Measurements from ENCODE around the gene MPHOSPH10.
"Not testable (repeated sequence)": the region's sequence is repeated elsewhere in the genome, so short reads cannot be mapped to it uniquely, and the experiment has no call there.

The MPHOSPH10 gene, protein sequence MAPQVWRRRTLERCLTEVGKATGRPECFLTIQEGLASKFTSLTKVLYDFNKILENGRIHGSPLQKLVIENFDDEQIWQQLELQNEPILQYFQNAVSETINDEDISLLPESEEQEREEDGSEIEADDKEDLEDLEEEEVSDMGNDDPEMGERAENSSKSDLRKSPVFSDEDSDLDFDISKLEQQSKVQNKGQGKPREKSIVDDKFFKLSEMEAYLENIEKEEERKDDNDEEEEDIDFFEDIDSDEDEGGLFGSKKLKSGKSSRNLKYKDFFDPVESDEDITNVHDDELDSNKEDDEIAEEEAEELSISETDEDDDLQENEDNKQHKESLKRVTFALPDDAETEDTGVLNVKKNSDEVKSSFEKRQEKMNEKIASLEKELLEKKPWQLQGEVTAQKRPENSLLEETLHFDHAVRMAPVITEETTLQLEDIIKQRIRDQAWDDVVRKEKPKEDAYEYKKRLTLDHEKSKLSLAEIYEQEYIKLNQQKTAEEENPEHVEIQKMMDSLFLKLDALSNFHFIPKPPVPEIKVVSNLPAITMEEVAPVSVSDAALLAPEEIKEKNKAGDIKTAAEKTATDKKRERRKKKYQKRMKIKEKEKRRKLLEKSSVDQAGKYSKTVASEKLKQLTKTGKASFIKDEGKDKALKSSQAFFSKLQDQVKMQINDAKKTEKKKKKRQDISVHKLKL

DNA sequence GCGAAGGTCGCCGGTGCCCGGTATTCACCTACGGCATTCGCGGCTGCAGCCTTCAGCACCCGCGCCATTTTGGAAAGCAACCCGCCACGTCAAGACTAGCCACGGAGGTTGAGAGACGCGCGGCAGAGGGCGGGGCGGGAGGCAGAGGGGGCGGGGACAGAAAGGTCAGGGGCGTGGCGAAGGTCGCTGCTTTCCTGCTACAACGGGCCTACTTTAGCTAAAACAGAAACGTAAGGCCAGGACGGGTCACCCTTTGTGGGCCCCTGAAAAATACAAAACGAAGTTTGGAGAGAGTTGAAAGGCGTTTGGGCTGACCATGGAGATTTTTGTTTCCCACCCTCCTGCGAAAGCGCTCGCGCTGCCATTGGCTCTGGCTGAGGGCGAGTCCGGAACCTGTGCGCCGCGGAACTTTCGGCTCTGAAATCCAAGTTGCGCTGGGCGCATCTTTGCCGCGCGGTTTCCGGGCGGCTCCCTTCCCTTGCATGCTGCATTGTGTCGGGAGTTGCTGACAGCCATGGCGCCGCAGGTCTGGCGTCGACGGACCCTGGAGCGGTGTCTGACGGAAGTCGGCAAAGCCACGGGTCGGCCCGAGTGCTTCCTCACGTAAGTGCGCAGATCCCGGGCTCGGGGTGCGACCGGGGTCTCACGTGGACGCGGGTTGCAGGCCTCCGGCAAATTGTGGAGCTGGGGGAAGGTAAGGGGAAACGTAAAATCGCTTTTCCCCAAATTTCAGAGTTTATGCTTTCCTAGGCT lies at the start of gene MPHOSPH10, which contains the start of gene MCEE:
Gene MPHOSPH10 (plus strand): TSS at position 483 of the 753 bp plus-strand sequence. CDS start 32 bp downstream, at position 515.
Gene MCEE (minus strand): TSS at position 78 of the 753 bp plus-strand sequence. CDS start 10 bp downstream, at position 68.
- peak; percentile 86 for DNase-seq

DNA sequence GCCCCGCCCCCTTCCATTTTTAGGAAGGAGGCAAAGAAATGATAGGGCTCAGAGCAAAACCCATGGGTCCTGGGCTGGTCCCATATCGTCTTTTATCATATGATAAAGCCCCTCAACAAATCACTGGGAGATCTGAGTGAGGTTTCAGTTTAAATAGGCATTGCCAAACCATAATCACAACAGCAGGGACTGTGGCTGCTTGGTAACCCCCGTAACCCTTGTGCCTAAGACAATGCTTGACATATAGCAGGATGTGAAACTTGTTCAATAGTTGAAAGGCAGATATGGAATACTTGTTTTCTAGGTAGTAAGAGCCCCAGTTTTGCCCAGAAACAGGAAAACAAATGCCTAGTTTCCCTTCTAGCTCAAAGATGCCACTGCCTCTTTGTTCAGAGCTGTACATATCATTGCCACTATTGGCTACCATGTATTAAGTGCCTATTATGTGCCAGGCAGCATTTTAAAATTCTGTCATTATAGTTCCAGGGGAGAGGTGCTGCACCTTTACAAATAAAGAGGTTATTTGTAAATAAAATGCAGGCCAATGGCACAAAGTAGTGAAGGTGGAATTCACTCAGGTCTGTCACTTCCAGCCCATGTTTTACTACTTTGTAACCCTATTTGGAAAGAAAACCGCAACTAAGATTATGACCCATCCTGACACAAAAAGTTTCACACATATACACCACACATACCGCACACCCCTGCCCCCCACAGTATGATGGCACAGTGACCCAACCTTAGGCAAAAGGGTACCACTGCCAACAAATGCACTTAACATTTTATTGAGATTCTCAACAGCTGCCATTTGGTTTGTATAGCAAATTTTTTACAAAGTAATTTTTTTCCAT lies 47.8 kb upstream of the MPHOSPH10 start:
- no peak for DNase-seq

DNA sequence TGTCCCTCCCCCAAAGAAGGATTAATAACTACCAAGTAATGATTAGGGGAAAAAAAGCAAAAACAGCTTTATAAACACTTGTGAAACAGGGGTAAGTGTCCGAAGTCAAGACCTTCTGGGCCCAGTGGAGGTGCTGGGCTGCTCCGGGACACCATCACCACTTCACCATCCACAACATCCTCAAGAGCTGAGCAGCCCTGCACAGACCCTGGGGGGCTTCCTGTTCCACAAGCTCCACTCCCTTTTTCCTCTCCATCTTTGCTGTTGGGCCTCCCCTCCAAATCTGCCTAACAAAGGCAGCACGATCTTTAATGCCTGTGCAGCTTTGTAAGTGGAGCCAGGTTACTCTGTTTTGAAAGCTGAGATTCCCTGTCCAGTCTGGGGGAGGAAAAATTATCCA lies 47.1 kb upstream of the MPHOSPH10 start:
- not testable (repeated sequence) for DNase-seq

DNA sequence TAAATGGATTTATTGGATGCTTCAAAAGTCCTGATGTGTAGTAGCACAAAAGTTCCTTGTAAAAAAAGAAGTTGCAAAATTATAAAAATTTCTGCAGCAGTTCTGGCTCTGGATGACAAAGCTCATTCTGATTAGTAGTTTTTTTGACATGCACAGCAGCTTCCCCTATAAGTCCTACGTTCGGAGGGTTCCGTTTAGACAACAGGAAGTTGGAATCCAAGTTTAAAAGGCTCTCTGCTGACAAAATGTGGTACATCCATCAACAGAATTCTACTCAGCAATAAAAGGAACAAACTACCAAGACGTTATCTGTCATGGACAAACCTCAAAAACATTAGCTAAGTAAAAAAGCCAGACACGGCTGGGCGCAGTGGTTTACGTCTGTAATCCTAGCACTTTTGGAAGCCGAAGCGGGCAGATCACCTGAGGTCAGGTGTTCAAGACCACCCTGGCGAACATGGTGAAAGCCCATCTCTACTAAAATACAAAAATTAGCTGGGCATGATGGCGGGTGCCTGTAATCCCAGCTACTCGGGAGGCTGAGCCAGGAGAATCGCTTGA lies 46.6 kb upstream of the MPHOSPH10 start:
- not testable (repeated sequence) for DNase-seq

DNA sequence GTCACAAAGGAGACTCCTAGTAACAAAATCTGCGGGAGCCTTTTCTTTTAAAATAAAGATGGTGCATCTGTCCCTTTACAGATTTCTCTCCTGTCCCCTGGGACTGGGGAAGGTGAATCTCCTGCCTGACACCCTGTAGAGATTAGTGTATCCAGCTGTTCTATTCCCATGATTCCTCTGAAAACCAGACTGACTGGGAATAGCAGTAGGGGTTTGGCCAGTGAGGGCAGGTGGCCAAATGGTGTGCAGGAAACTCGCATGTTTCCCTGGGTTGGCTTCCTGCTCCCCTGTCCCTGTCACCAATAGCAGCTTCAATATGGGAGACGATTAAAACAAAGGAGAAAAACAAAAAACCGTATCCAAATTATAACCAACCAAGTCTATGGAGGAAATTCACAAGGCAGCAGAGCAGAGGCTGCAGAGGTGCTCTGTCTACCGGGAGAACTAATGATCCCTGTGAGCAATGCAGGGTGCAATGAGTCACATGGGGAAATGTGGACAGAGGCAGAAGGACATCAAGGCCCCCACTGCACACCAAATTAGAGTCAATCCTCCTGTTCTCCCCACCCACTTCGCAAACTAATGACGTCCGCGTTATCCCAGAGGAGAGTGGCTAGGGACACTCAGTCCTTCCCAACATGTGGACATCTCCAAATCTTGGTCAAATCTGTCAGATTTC lies 45.0 kb upstream of the MPHOSPH10 start:
- not testable (repeated sequence) for DNase-seq

DNA sequence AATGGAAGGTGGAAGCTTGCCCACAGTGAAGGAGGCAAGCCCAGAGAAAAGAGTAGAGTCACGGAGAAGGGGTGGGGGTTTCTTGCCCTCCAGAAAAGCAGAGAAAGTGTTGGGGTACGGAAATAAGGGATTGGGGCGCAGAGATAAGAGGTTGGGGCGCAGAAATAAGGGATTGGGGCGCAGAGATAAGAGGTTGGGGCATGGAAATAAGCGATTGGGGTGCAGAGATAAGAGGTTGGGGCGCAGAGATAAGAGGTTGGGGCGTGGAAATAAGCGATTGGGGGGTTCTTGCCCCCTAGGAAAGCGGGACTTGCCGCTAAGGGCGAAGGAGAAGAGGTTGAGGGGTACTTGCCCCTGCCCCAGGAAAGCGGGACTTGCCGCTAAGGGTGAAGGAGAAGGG lies 41.0 kb upstream of the MPHOSPH10 start:
- not testable (repeated sequence) for DNase-seq

DNA sequence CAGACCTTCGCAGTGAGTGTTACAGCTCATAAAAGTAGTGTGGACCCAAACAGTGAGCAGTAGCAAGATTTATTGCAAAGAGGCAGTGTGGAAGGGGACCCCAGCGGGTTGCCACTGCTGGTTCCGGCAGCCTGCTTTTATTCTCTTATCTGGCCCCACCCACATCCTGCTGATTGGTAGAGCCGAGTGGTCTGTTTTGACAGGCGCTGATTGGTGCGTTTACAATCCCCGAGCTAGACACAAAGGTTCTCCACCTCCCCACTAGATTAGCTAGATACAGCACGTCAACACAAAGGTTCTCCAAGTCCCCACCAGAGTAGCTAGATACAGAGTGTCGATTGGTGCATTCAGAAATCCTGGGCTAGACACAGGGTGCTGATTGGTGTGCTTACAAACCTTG lies 38.6 kb upstream of the MPHOSPH10 start:
- not testable (repeated sequence) for DNase-seq

DNA sequence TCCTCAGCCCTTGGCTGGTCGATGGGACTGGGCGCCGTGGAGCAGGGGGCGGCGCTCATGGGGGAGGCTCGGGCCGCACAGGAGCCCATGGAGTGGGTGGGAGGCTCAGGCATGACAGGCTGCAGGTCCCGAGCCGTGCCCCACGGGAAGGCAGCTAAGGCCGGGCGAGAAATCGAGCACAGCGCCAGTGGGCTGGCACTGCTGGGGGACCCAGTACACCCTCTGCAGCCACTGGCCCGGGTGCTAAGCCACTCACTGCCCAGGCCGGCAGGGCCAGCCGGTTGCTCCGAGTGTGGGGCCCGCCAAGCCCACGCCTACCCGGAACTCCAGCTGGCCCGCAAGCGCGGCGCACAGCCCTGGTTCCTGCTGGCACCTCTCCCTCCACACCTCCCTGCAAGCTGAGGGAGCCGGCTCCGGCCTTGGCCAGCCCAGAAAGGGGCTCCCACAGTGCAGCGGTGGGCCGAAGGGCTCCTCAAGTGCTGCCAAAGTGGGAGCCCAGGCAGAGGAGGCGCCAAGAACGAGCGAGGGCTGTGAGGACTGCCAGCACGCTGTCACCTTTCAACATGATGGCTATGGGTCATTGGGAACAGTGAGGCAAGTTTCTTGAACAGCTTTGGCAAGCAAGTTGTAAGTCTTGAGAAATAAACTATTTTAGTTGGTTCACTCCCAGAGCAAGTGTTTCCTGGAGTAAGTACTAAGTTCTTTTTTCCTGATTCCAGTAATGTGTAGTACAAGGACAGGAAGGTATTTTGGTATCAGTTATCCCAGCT lies 37.8 kb upstream of the MPHOSPH10 start:
- DNase-seq, result not testable (repeated sequence)

DNA sequence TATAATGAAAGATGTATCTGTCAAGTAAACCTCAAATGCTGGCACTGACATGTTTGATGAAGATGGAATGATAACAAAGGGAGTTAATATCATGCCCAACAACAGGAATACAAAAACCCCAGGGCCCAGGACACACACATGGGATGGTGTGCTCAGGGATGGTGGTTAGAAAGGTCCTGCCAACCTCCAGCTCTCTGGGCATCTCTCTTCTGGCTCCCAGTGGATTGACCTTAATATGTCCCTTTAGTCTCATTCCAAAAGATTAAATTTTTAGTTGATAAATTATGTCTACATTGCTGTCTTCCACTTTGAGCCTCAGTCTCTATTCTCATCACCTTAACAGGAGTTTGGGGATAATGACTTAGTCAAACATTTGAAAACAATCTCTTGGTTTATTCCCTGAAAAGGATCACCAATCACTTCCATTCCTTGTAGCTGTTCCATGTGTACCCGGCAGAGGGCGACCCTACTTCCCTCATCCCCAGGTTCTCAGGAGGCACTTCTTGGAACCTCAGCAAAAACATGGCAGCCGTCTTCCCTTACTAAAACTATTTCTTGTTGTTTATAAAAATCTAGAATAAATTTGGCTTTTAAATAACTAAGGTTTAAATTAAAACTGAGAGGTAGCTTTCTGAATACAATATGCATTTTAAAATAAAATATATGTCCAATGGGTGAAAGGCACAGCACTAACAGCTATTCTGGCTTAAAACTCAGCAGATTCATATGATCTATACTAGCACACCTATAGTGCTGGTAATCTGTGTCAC lies 30.1 kb upstream of the MPHOSPH10 start:
- DNase-seq, result peak; percentile 43

DNA sequence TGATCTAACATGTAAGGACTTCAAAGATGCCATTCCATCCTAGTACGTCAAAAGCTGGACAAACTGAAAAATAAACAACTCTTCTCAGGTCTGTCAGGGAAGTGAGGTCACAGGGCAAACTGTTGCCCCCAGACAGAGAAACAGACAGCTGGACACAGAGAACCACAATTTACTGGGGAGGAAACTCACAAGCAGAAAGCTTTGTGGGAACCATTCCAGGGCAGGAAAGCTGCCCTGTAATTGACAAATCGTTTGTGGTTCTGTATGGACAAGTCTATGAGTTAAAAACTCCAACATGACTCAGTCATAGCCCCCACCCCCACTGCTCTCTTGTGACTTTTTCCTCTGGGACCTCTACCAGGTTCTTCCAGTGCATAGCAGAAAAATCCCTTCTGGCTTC lies 28.8 kb upstream of the MPHOSPH10 start:
- DNase-seq, result no peak

DNA sequence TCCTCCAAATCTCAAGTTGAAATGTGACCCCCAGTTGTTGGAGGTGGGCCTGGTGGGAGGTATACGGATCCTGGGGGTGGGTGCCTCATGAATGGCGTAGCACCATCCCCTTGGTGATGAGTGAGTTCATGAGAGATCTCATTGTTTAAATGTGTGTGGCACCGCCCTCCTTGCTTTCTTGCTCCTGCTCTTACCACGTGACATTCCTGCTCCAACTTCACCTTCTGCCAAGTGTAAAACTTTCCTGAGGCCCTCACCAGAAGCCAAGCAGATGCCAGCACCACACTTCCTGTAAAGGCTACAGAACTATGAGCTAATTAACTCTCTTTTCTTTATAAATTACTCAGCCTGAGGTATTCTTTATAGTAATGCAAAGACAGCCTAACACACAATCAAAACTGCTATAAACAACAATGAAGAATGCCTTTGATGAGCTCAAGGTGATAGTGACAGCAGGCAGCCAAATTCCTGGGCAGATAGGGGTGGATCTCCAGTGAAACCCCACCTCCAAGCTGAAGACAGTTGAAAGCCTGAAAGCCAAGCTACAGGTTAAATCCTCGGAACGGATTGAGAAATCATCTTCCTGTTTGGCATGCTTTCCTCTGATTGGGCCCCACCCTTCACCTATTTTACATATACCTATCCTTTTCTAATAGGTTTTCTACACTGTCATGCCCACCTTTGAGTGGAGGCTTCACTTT lies 27.3 kb upstream of the MPHOSPH10 start:
- DNase-seq, result no peak

DNA sequence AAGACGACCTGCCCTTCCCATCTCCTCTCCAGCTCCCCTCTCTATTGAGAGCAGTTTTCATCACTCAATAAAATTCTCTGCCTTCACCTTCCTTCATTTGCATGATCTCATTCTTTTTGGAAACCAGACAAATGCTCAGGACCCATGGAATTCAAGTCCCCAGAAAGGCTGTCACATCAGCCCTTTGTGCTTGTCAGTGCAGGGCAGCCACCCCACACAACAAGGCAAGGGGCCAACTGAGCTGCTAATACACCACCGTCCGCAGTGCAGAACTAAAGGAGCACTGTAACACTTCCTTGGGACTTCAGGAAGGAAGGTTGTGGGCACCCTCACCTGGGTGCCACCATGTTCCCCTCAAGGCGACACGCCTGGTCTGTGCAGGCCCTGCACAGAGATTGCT lies 26.6 kb upstream of the MPHOSPH10 start:
- no peak for DNase-seq

DNA sequence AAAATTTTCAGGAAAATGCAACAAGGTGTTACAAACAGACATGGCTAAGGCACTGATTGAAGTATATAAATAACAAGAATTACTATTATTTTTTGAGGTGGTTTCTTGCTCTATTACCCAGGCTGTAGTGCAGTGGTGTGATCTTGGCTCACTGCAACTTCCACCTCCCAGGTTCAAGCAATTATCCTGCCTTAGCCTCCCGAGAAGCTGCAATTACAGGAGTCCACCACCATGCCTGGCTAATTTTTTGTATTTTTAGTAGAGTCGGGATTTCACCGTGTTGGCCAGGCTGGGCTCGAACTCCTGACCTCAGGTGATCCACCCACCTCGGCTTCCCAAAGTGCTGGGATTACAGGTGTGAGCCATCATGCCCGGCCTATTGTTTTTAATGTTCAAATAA lies 24.0 kb upstream of the MPHOSPH10 start:
- not testable (repeated sequence) for DNase-seq

DNA sequence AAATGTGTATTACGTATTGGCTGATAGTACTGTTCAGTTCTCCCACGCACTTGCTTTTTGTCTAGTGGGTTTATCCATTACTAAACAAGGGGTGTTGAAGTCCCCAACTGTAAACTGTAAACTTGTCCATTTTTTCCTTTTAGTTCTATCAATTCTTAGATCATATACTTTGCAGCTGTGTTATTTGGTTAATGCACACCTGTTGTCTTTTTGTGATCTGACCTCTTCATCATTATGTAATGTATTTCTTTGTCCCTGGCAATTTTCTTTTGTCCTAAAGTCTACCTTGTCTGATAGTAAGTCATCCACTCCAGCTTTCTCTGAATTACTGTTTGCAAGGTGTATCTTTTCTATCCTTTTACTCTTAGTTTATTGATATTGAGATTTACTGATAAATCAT lies 22.3 kb upstream of the MPHOSPH10 start:
- DNase-seq, result no peak

DNA sequence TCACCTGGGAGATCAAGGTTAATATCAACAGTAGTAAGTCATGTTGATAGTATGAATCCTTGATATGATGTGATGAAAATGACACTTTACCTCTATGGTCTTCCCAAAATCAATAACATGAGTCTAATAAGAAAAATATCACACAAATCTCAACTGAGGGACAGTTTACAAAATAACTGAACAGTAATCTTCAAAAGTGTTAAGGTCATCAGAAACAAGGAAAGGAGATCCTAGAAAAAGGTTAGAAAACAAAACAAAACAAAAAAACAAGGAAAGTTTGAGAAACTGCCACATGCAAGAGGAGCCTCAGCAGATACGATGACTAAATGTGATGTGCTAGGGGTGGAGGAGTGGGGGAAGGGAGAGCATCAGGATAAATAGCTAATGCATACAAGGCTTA lies 16.6 kb upstream of the MPHOSPH10 start:
- no peak for DNase-seq

DNA sequence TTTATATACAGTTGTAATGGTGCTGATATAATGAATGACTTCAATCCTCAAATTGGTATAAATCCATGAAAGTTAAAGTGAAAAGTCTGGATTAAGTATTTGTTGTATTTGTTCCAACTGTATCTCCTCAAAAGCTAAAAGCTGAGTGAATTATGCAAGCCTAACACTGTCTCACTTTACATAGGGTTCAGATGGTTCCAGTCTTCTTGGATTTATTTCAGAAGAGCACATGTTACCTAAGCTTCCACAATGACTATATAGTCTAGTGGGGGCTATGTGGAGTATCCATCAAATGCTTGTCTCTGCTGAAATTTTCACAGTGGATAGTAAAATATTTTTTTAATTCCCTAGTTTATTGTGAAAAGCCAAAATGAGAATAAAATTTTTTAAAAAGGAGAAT lies 13.4 kb upstream of the MPHOSPH10 start:
- no peak for DNase-seq

DNA sequence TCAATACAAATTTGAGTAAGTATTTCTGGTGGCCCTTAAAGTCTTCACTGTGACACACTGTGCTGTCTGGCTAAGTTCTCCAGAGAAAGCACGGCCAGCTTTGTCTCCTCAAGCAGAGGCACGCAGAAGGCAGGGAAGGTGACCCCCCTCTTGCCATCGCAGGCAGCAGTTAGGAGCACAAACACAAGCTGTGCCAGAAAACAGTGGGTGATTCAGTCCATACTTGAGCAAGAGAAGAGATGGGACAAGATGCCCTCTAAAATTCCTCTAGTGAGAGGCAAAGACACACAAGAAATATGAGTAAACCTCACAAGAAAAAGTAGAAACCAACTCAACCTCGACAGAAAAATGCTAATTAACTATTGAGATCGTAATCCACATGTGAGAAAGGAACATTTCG lies 10.2 kb upstream of the MPHOSPH10 start:
- DNase-seq, result no peak

DNA sequence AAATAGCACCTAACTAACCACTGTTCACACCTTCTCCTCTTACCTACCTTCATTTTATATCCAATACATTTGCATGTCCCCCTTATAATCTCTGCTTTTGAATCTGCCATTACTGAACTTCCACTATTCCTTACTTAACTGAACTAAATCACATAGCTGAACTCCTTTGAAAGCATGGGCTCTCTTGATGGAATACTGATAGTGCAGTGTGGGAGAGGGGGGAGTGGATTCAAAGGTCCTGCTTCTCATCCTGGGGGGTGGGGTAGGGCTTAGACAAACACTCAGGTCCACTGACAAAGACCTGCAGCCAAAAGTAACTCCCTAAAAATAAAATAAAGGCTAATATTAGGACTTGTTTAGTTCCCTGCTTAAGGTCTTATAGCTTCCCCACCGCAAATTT lies 9.0 kb upstream of the MPHOSPH10 start:
- no peak for DNase-seq

Data from NCI-H1436 (cell line).